Nephron (organoid): Measurements from ENCODE around the gene TLL1.
A peak's percentile ranks its signal among the peaks of the same experiment; 100 is the strongest.

Experiments
- H3K27ac Mint-ChIP-seq, 3 experiments: 2 replicates each; pipeline ENCODE4 v1.8.0; 2020; ENCODE audit warnings: mixed read lengths in 3 of 3, mild to moderate bottlenecking in 2 of 3, moderate library complexity in 1 of 3
- H3K27me3 Mint-ChIP-seq: 2 replicates; pipeline ENCODE4 v1.8.0; 2021; ENCODE audit warnings: low read depth, mild to moderate bottlenecking, moderate library complexity, mixed read lengths
- H3K36me3 Mint-ChIP-seq: 2 replicates; pipeline ENCODE4 v1.8.0; 2020; ENCODE audit warnings: low read depth, mixed read lengths
- H3K4me1 Mint-ChIP-seq: 2 replicates; pipeline ENCODE4 v1.8.0; 2020; ENCODE audit warnings: mixed read lengths
- H3K4me3 Mint-ChIP-seq, 3 experiments: 2 replicates each; pipeline ENCODE4 v1.8.0; 2020; ENCODE audit warnings: mild to moderate bottlenecking in 3 of 3, mixed read lengths in 3 of 3, moderate library complexity in 2 of 3
- H3K9me3 Mint-ChIP-seq: 2 replicates; pipeline ENCODE4 v1.8.0; 2020; ENCODE audit warnings: mixed read lengths
- TF ChIP-seq, protein P1 (sequence below), 3 experiments: fragments of 200-600 bp; sonication (generic); IDR thresholded peaks; one replicate each; pipeline ENCODE4 v1.5.0; 2021; ENCODE audit warnings: antibody characterized with exemption in 3 of 3; ENCODE audit not compliant: unreplicated experiment in 3 of 3

TLL1 gene

DNA sequence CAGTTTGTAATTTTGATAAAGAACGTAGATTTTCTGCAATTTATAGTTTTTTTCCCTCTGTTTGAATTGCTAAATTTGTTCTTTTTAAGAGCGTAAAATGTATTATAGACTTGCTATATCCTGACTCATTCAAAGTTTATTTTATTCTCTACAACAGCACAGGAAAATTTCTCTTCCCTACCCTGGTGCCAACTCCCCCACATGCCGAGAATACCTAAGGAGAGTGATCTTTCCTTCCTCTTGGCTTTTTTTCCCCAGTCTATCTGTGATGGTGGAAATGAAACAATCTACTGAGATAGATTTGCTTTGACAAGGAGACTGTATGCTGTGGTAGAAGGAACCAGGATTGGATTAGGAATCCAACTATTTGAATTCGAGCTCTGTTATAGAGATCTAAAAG lies 271.6 kb downstream of the TLL1 start:
- Mint-ChIP-seq H3K36me3 (no peaks in the 10 kb centered on the region), H3K27ac (peak overlapping the region; percentile 3 to 66 (median 29)), H3K4me3 (no peak overlapping the region), H3K27me3 (peaks cover 9% of the 10 kb centered on the region), H3K4me1 (peaks cover 11% of the 10 kb centered on the region), H3K9me3 (no peaks in the 10 kb centered on the region)
- TF ChIP-seq, protein P1, sequence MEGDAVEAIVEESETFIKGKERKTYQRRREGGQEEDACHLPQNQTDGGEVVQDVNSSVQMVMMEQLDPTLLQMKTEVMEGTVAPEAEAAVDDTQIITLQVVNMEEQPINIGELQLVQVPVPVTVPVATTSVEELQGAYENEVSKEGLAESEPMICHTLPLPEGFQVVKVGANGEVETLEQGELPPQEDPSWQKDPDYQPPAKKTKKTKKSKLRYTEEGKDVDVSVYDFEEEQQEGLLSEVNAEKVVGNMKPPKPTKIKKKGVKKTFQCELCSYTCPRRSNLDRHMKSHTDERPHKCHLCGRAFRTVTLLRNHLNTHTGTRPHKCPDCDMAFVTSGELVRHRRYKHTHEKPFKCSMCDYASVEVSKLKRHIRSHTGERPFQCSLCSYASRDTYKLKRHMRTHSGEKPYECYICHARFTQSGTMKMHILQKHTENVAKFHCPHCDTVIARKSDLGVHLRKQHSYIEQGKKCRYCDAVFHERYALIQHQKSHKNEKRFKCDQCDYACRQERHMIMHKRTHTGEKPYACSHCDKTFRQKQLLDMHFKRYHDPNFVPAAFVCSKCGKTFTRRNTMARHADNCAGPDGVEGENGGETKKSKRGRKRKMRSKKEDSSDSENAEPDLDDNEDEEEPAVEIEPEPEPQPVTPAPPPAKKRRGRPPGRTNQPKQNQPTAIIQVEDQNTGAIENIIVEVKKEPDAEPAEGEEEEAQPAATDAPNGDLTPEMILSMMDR (IDR thresholded peaks at IDR 0.05; ENCODE audit: unreplicated experiment in 3 of 3) = no peak

- H3K27ac Mint-ChIP-seq = peak overlapping the region in 1 of 3 experiments; percentile 37
- peaks cover 9% of the 10 kb centered on the region for H3K27me3 Mint-ChIP-seq
- H3K9me3 Mint-ChIP-seq = peaks cover 3% of the 10 kb centered on the region
- H3K4me1 Mint-ChIP-seq = peaks cover 11% of the 10 kb centered on the region
- no peak overlapping the region for H3K4me3 Mint-ChIP-seq
- H3K36me3 Mint-ChIP-seq = no peaks in the 10 kb centered on the region
- TF ChIP-seq, protein P1 (IDR thresholded peaks at IDR 0.05; ENCODE audit: unreplicated experiment in 3 of 3) = no peak
These were observed 273.9 kb downstream of the TLL1 start for GRCh38 chr4:166146806-166147540.
